Right lung (tissue), 5 donors: Measurements from ENCODE around the gene XCL1. TPM values are rescaled to one million over a fixed set of nuclear protein-coding genes. Genes with fewer than 3 reads are reported as not detected.

ENCODE experiments used
- polyA plus RNA-seq, 5 donors: library from polyadenylated mRNA; unstranded; fragments of 120-200 nt; gene quantifications; one replicate each; pipeline versions ENCODE4 v1.2.1 to v1.2.3, GENCODE V29; 2013; ENCODE audit warnings: inconsistent platforms in 1 of 5, low replicate concordance in 1 of 5; ENCODE audit not compliant: insufficient read length in 5 of 5, insufficient read depth in 1 of 5

XCL1 gene
- polyA plus RNA-seq, 5 donors = 0.19 to 0.65 (median 0.38) TPM; not detected in 1

Other genes with a start within 250 kb of the XCL1 start
- 1 to 10 TPM in 3 of 5 donors, under 1 TPM in 1, not detected in 1; 0.53 to 2.1 (median 1.3) TPM for gene XCL2, start 32.6 kb upstream of the XCL1 start, polyA plus RNA-seq
- 1 to 10 TPM in 3 of 5 donors, under 1 TPM in 2; 0.78 to 5.0 (median 1.0) TPM for gene DPT, start 152.6 kb downstream of the XCL1 start, polyA plus RNA-seq